Stimulated activated CD8-positive, alpha-beta memory T cell treated with anti-CD3 and anti-CD28 coated beads, Interleukin-4, amount 100 ng/mL, for 1 hour (primary cell): ENCODE measurements around the gene CHP2.

Source experiments
- DNase-seq, 2 donors: peaks; one replicate each; pipeline ENCODE4 v3.0.0-alpha.2; 2020; ENCODE audit warnings: low read depth in 2 of 2, low spot score in 1 of 2

The CHP2 gene

DNA sequence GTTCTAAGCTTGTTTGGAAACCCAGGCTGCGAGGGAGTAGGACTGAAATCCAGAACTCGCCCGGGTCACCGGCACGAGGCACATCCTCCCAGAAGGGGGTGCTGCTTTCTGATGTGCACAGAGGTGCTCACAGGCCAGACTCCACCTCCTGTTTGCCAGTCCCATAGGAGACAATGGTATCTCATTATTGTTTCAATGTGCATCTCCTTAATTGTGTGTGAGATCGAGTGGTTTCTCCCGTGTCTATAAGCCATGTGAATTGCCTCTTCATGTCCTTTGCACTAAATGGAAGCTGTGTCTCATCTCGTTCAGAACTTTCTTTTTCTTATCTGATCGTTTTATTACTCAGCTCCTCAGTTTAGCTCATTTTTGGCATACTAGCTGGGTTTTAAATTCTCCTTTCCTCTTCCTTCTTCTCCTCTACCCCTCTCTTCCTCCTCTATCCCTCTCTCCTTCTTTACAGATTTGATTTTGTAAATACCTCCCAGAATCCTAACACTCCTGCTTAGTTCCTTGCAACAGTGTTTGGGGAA is 48.8 kb downstream of the CHP2 start:
- peak; percentile 14 to 42 for DNase-seq

DNA sequence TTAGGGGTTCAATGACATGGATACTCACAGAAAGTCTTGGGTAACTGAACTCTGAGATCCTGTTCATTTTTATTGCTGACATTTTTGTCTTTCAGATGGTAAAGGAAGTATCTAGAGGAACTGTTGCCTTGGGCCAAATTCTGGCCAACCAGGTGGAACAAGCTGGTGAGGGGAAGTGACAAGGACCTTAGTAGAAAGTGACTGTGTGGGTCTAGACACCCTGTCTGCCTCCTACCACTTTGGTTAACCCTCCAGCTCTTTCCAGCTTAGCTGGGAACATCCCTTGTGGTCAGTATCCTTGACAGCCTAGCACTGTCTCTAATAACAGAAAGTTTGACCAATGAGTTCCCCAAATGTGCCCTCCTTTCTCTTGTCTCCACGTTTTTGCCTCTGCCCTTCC is 52.2 kb downstream of the CHP2 start:
- no peak for DNase-seq
